ENCODE measurements around the gene FGD4.

GRCh38 chr12:32486158-32486557, 86.8 kb downstream of the FGD4 start:
- TF ChIP-seq EZH2 (IDR thresholded peaks at IDR 0.05; ENCODE audit: insufficient read depth, poor library complexity, severe bottlenecking) (no peak), EZH2phosphoT487 (IDR thresholded peaks at IDR 0.05; ENCODE audit: insufficient read depth, low read depth) (no peak)

Data from GM23248 (cell line).